ENCODE measurements around the gene PITPNM2. TPM values are rescaled to one million over a fixed set of nuclear protein-coding genes. Genes with fewer than 3 reads are reported as not detected.

Gene PITPNM2
- total RNA-seq, 1 experiment from 2014 or later = 15.2 TPM

DNA sequence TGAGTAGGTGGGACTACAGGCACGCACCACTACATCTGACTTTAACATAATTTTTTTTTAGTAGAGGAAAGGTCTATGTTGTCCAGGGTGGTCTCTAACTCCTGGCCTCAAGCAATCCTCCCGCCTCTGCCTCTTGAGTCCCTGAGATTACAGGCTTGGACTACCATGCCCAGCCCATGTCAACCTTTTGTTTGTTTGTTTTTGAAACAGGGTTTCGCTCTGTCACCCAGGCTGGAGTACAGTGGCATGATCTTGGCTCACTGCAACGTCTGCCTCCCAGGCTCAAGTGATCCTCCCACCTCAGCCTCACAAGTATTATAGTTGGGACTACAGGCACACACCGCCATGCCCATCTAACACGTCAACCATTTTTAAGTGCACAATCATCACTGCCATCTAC lies 29.2 kb downstream of the PITPNM2 start:
- Histone ChIP-seq H3K79me2 (ENCODE audit: insufficient read depth, low read length) (peaks cover 10% of the 10 kb centered on the region; the same call in 1 of the 2 replicates), H4K20me1 (ENCODE audit: insufficient read depth) (no peaks in the 10 kb centered on the region), H3K9me3 (ENCODE audit: control insufficient read depth in 1 of 2, insufficient read depth in 1 of 2, low read depth in 1 of 2, low read length in 2 of 2) (no peaks in the 10 kb centered on the region), H3K27me3 (ENCODE audit: insufficient read depth, low read length) (no peaks in the 10 kb centered on the region), H2AFZ (ENCODE audit: low read depth, low read length, poor library complexity, severe bottlenecking) (no peak overlapping the region), H3K4me3 (replicated peaks in 1 of 2; ENCODE audit: low read depth in 1 of 2, low read length in 2 of 2) (no peak overlapping the region), H3K27ac (ENCODE audit: low read depth, low read length) (no peak overlapping the region), H3K4me1 (ENCODE audit: control insufficient read depth in 1 of 2, insufficient read depth in 2 of 2, low read length in 2 of 2) (peaks cover 7 to 9% of the 10 kb centered on the region in 2 experiments), H3K9ac (ENCODE audit: low read length) (no peak overlapping the region), H3K9me2 (ENCODE audit: insufficient read depth) (no peaks in the 10 kb centered on the region), H3K4me2 (ENCODE audit: low read length) (no peak overlapping the region), H3K36me3 (ENCODE audit: control insufficient read depth in 1 of 2, insufficient read depth in 2 of 2, low read length in 2 of 2) (no peaks in the 10 kb centered on the region)
- ChIA-PET RAD21 (ENCODE audit: low non-redundant PET in 1 of 2, low total read pairs in 2 of 2, uncharacterized antibody in 2 of 2, unreplicated experiment in 2 of 2) (no interaction called here), POLR2A (no interaction called here), CTCF (no interaction called here)
- no peak for DNase-seq (ENCODE audit: low read depth, low spot score)
- intact Hi-C loops (cut with micrococcal nuclease) = no loop called here
- no TSS peak for BruUV-seq (replicated peaks)
- no peak for ATAC-seq
- no peak for TF ChIP-seq POLR2A (IDR thresholded peaks at IDR 0.05; ENCODE audit: borderline replicate concordance, extremely low read depth, insufficient read depth, insufficient read length)
- TF ChIP-seq POLR2AphosphoS5 (IDR thresholded peaks at IDR 0.05; ENCODE audit: low read depth, low read length) = no peak
- no peak for TF ChIP-seq TCF7L2 (IDR thresholded peaks at IDR 0.05; ENCODE audit: borderline replicate concordance, extremely low read depth, insufficient read depth, insufficient read length)
- TF ChIP-seq JUND (IDR thresholded peaks at IDR 0.05) = no peak
- no peak for TF ChIP-seq EGR1 (IDR thresholded peaks at IDR 0.05; ENCODE audit: low read depth)
- no peak for TF ChIP-seq FOSL1 (IDR thresholded peaks at IDR 0.05; ENCODE audit: low read depth)
- TF ChIP-seq, protein P1, sequence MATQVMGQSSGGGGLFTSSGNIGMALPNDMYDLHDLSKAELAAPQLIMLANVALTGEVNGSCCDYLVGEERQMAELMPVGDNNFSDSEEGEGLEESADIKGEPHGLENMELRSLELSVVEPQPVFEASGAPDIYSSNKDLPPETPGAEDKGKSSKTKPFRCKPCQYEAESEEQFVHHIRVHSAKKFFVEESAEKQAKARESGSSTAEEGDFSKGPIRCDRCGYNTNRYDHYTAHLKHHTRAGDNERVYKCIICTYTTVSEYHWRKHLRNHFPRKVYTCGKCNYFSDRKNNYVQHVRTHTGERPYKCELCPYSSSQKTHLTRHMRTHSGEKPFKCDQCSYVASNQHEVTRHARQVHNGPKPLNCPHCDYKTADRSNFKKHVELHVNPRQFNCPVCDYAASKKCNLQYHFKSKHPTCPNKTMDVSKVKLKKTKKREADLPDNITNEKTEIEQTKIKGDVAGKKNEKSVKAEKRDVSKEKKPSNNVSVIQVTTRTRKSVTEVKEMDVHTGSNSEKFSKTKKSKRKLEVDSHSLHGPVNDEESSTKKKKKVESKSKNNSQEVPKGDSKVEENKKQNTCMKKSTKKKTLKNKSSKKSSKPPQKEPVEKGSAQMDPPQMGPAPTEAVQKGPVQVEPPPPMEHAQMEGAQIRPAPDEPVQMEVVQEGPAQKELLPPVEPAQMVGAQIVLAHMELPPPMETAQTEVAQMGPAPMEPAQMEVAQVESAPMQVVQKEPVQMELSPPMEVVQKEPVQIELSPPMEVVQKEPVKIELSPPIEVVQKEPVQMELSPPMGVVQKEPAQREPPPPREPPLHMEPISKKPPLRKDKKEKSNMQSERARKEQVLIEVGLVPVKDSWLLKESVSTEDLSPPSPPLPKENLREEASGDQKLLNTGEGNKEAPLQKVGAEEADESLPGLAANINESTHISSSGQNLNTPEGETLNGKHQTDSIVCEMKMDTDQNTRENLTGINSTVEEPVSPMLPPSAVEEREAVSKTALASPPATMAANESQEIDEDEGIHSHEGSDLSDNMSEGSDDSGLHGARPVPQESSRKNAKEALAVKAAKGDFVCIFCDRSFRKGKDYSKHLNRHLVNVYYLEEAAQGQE (IDR thresholded peaks at IDR 0.05; ENCODE audit: low read depth) = no peak
- no peak for TF ChIP-seq RAD21 (IDR thresholded peaks at IDR 0.05; ENCODE audit: low read depth)
- no peak for TF ChIP-seq SIN3A (IDR thresholded peaks at IDR 0.05; ENCODE audit: low read depth)
- TF ChIP-seq, protein P2, sequence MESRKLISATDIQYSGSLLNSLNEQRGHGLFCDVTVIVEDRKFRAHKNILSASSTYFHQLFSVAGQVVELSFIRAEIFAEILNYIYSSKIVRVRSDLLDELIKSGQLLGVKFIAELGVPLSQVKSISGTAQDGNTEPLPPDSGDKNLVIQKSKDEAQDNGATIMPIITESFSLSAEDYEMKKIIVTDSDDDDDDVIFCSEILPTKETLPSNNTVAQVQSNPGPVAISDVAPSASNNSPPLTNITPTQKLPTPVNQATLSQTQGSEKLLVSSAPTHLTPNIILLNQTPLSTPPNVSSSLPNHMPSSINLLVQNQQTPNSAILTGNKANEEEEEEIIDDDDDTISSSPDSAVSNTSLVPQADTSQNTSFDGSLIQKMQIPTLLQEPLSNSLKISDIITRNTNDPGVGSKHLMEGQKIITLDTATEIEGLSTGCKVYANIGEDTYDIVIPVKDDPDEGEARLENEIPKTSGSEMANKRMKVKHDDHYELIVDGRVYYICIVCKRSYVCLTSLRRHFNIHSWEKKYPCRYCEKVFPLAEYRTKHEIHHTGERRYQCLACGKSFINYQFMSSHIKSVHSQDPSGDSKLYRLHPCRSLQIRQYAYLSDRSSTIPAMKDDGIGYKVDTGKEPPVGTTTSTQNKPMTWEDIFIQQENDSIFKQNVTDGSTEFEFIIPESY (IDR thresholded peaks at IDR 0.05; ENCODE audit: extremely low read depth, insufficient replicate concordance, low read length) = no peak
- TF ChIP-seq CEBPB (IDR thresholded peaks at IDR 0.05; ENCODE audit: low read depth) = no peak
- TF ChIP-seq EZH2 (IDR thresholded peaks at IDR 0.05) = no peak
- TF ChIP-seq SP1 (IDR thresholded peaks at IDR 0.05; ENCODE audit: low read depth) = no peak
- no peak for TF ChIP-seq YY1 (IDR thresholded peaks at IDR 0.05; ENCODE audit: extremely low read depth, insufficient replicate concordance, low read depth, low read length)

Measured in HCT116 (cell line).